K562 (cell line): ENCODE measurements around the gene CNOT10. TPM values are rescaled to one million over a fixed set of nuclear protein-coding genes. Genes with fewer than 3 reads are reported as not detected.

Source experiments
- BCLAF1 ChIP-seq, 2 experiments: fragments of 450-650 bp in 1 of 2; IDR thresholded peaks; 2 replicates each; pipeline ENCODE4 v1.6.1; 2011 to 2017; ENCODE audit warnings: low read depth in 2 of 2, antibody characterized with exemption in 1 of 2, borderline replicate concordance in 1 of 2, low read length in 1 of 2, mild to moderate bottlenecking in 1 of 2, mixed read lengths in 1 of 2; ENCODE audit not compliant: control insufficient read depth in 1 of 2
- CBFA2T3 ChIP-seq: fragments of 450-650 bp; IDR thresholded peaks from 2 replicates; pipeline ENCODE4 v1.6.1; 2017
- E2F5 ChIP-seq: sonication (generic); formaldehyde crosslinking; IDR thresholded peaks from 2 replicates; pipeline ENCODE4 v1.8.0; 2022; ENCODE audit warnings: mild to moderate bottlenecking, missing genetic modification reagents
- EGR1 ChIP-seq: fragments of 450-650 bp; conservative IDR thresholded peaks from 2 replicates; pipeline ENCODE4 v1.6.1; 2017; ENCODE audit warnings: mild to moderate bottlenecking
- EHMT2 ChIP-seq: fragments of 450-650 bp; IDR thresholded peaks from 2 replicates; pipeline ENCODE4 v1.6.1; 2018; ENCODE audit warnings: antibody characterized with exemption
- HCFC1 ChIP-seq: IDR thresholded peaks from 2 replicates; pipeline ENCODE4 v1.6.1; 2012; ENCODE audit warnings: low read depth, low read length, improper control_type of control experiment
- HES1 ChIP-seq: fragments of 450-650 bp; IDR thresholded peaks from 2 replicates; pipeline ENCODE4 v1.6.1; 2016; ENCODE audit warnings: low read depth, mild to moderate bottlenecking, moderate library complexity
- HNRNPLL ChIP-seq: fragments of 200-400 bp; formaldehyde crosslinking; IDR thresholded peaks from 2 replicates; pipeline ENCODE4 v1.6.1; 2017; ENCODE audit warnings: low read length, low read depth, mild to moderate bottlenecking; ENCODE audit not compliant: poor library complexity, severe bottlenecking
- MAFF ChIP-seq: IDR thresholded peaks from 2 replicates; pipeline ENCODE4 v1.6.1; 2012; ENCODE audit warnings: low read length, improper control_type of control experiment
- MAZ ChIP-seq, 2 experiments: fragments of 450-650 bp in 1 of 2; sonication (generic) in 1 of 2; formaldehyde crosslinking; IDR thresholded peaks in 1 of 2; conservative IDR thresholded peaks in 1 of 2; 2 replicates each; pipeline versions ENCODE4 v1.4.0 to v1.5.0; 2020; ENCODE audit warnings: mild to moderate bottlenecking in 1 of 2, missing genetic modification reagents in 1 of 2
- MBD2 ChIP-seq: sonication (generic); IDR thresholded peaks from 2 replicates; pipeline ENCODE4 v1.6.1; 2016; ENCODE audit warnings: low read depth, borderline replicate concordance
- MYNN ChIP-seq, 2 experiments: sonication (generic); formaldehyde crosslinking in 1 of 2; IDR thresholded peaks; 2 replicates each; pipeline versions ENCODE4 v1.5.0 to v1.6.1; 2016 to 2020; ENCODE audit warnings: antibody characterized with exemption in 1 of 2, missing genetic modification reagents in 1 of 2
- NFIC ChIP-seq: fragments of 450-650 bp; IDR thresholded peaks from 2 replicates; pipeline ENCODE4 v1.6.1; 2017; ENCODE audit warnings: mild to moderate bottlenecking, inconsistent platforms
- POLR2AphosphoS5 ChIP-seq: IDR thresholded peaks from 2 replicates; pipeline ENCODE4 v1.6.1; 2011; ENCODE audit warnings: mild to moderate bottlenecking, low read depth, low read length, moderate library complexity; ENCODE audit not compliant: control insufficient read depth, insufficient read depth
- TAF1 ChIP-seq: IDR thresholded peaks from 2 replicates; pipeline ENCODE4 v1.6.1; 2011; ENCODE audit warnings: mild to moderate bottlenecking, low read length, moderate library complexity; ENCODE audit not compliant: insufficient read depth, control insufficient read depth, severe bottlenecking; ENCODE audit errors: extremely low read depth
- TEAD1 ChIP-seq, 2 experiments: fragments of 450-650 bp in 1 of 2; sonication (generic) in 1 of 2; formaldehyde crosslinking; IDR thresholded peaks; 2 replicates each; pipeline versions ENCODE4 v1.4.0 to v1.8.0; 2020 to 2022; ENCODE audit warnings: mild to moderate bottlenecking in 2 of 2, missing genetic modification reagents in 1 of 2
- TEAD2 ChIP-seq: fragments of 450-650 bp; IDR thresholded peaks from 2 replicates; pipeline ENCODE4 v1.6.1; 2016; ENCODE audit warnings: missing genetic modification characterization, control low read depth, missing compliant biosample characterization
- ZBTB49 ChIP-seq: sonication (generic); formaldehyde crosslinking; IDR thresholded peaks from 2 replicates; pipeline ENCODE4 v1.8.0; 2022; ENCODE audit warnings: missing genetic modification reagents, mild to moderate bottlenecking, borderline replicate concordance
- ZNF133 ChIP-seq: fragments of 250-450 bp; sonication (Bioruptor Pico); IDR thresholded peaks from 2 replicates; pipeline ENCODE4 v1.4.0; 2020; ENCODE audit warnings: mild to moderate bottlenecking
- ZNF24 ChIP-seq: fragments of 450-650 bp; IDR thresholded peaks from 2 replicates; pipeline ENCODE4 v1.6.1; 2016
- ZNF408 ChIP-seq: fragments of 250-450 bp; sonication (Bioruptor Pico); IDR thresholded peaks from 2 replicates; pipeline ENCODE4 v1.4.0; 2020; ENCODE audit warnings: low read depth, mild to moderate bottlenecking, moderate library complexity
- polyA plus RNA-seq, 8 experiments: library from polyadenylated mRNA; depleted of rRNA in 4 of 8; stranded (reverse) in 5 of 8; unstranded in 3 of 8; fragments of >200 nt; fragmentation: Nextera tagmentation in 2 of 8; fragmentation: Illumina TruSeq in 1 of 8; extraction: Ambion mirVana in 2 of 8; extraction: Trizol in 1 of 8; gene quantifications; 2 replicates each; pipeline versions ENCODE4 v1.2.1 to v1.2.3, GENCODE V29; 2011 to 2014; ENCODE audit warnings: inconsistent platforms in 1 of 8, missing spikeins in 1 of 8
- total RNA-seq, 7 experiments: library from RNA; depleted of rRNA in 6 of 7; stranded (reverse); fragments of >200 nt in 6 of 7; fragmentation: Illumina TruSeq in 2 of 7; extraction: Trizol in 2 of 7; gene quantifications; 2 replicates each; pipeline versions ENCODE4 v1.2.1 to v1.2.3, GENCODE V29; 2011 to 2021; ENCODE audit warnings: low replicate concordance in 1 of 7

CNOT10 gene
- total and polyA plus RNA-seq, 9 of the 15 experiments (the other 6 are each of a cell fraction or from before 2014, with no cell fraction given) = 35.7 to 114 (median 81.9) TPM

GRCh38 chr3:32684800-32685542 lies at the start of gene CNOT10 (continued):
- TF ChIP-seq TEAD1 (CRISPR knock-in tag; IDR thresholded peaks at IDR 0.05) (peak in 1 of 2 experiments; percentile 47; a peak in 2 of 4 replicates), TEAD2 (no peak), POLR2AphosphoS5 (peak; percentile 85), MYNN (IDR thresholded peaks at IDR 0.05) (no peak; the same call in 1 of the 2 replicates), MYNN (CRISPR knock-in tag; IDR thresholded peaks at IDR 0.05) (no peak), E2F5 (CRISPR knock-in tag) (no peak), MAFF (peak; percentile 38; the same call in 1 of the 2 replicates), ZNF24 (no peak; the same call in 1 of the 2 replicates), CBFA2T3 (no peak), NFIC (no peak), MAZ (CRISPR knock-in tag; conservative IDR thresholded peaks at IDR 0.05 in 1 of 2, IDR thresholded peaks at IDR 0.05 in 1 of 2) (peak; percentile 92 to 98), EGR1 (peak; percentile 84), HCFC1 (peak; percentile 66), HNRNPLL (peak; percentile 47), ZBTB49 (no peak), ZNF133 (CRISPR knock-in tag) (no peak), ZNF408 (CRISPR knock-in tag) (no peak), MBD2 (peak; percentile 92), TAF1 (peak; percentile 62), EHMT2 (no peak), BCLAF1 (IDR thresholded peaks at IDR 0.05; ENCODE audit: borderline replicate concordance in 1 of 2, control insufficient read depth in 1 of 2, low read depth in 2 of 2, low read length in 1 of 2) (peak; percentile 63 to 95; a peak in 3 of 4 replicates), HES1 (peak; percentile 22; the same call in 1 of the 2 replicates)
